SHP77 (cell line): ENCODE results near the gene ANG.

Experiments used
- DNase-seq, 2 experiments: peaks; one replicate each; lab custom pipeline; 2025; lab: John Stamatoyannopoulos, UW

The ANG gene

DNA sequence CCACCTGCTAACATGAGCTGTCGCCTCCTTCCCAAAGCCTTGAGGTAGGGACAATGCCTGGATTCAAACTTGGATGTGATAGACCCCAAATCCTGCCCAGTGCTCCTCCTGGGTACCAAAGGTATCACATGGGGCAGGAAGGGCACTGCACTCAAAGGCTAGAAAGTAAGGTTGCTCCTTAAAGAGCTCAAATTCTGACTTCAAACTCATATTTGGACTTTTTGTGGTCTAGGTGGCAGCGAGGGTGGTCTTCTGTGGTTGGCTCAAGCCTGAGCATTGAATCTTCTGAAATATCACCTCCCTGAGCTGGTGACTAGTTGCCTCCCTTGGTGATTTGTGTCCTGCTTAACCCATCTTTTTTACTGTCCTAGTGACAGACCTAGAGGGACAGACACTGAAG, 12.5 kb upstream of the ANG start:
- no peak for DNase-seq

DNA sequence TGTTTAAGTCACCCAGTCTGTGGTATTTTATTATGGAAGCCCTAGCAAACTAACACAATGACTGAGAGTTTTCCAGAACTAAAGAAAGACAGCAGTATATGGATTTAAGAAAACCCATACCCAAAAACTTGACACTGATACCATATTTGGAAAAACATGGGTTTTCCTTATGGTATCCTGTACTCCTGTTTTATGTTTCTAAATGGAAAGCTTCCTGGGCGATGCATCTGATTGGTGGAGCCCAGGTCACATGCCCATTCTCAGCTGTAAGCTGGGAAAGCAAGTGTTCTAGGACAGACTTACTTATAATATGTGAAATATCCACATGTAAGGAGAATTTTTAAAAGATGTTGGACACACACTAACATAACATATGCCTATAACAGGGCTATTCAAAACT, 8.7 kb upstream of the ANG start:
- DNase-seq, result peak; percentile 35 to 77

DNA sequence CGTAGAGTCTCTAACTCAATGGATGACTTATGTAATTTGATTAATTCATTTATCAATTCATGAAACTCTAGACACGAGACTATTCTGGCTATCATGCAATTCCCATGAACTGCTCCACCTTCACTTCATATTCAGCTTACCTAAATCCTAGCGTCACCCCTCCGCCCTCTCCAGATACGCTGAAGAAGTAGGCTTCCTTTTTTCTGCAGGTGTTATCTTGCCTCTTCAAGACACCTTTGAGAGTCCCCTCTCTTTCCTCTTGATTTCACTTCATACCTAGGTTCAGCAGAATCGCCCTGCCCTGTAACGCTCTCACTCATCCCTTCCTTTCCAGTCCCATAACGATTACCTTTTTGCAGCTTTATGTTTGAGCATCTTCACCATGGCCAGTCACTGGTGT, 8.2 kb upstream of the ANG start:
- DNase-seq, result no peak

DNA sequence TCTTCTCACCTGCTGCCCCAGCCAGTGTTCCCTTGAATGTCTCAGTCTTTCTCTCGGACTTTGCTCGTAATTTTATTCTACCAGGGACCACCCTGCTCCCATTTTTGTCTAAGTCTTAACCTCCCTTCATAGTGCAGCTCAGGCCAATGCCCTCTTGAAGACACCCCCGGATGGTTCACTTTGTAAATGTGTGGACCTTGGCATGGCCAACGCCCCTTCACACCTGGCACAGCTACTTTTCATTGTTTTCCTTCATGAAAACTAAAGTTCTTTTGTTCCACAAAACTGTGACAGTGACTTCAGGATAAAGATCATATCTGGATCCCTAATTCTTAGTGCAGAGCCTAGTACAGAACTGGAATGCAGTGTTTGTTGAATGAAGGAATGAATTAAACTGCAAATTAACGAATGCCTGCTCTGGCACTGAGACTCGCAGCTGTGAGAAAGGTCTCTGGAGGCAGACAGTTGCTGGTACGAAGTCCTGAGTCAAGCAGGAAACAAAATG, 7.7 kb upstream of the ANG start:
- DNase-seq, result no peak

DNA sequence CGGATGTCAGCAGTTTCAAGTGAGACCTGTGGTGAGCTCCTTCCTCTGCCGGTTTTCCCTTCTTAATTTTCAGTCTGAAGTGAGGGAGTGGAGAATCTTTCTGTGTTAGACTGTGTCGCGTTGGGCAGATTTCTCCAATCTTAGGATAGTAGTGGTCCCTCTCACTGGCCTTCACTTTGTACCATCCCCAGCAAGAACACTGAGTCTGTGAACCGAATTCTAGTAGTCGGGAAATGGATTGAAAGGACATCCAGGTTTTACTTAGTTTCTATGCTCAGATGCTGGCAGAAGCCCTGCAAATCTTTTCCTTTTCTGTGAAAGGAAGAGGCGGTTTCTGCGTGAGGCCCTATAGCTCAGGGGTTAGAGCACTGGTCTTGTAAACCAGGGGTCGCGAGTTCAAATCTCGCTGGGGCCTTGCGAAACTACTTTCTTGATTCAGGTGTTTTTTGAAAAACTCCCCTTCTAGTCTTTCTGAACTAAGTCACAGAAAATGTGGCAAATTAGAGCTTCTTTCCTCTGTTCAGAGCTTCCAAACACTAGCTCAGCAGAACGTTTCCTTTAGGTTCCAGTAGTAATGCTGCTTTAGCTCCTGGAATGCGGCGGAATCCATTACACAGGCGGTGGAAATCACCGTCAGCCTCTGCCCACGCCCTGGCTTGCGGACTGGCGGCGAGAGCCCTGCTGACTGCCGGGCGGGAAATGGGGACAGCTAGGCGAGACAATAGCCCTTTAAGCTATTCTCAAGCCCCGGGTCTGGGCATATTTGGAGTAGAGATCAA, 7.0 kb upstream of the ANG start:
- peak; percentile 70 to 87 for DNase-seq

DNA sequence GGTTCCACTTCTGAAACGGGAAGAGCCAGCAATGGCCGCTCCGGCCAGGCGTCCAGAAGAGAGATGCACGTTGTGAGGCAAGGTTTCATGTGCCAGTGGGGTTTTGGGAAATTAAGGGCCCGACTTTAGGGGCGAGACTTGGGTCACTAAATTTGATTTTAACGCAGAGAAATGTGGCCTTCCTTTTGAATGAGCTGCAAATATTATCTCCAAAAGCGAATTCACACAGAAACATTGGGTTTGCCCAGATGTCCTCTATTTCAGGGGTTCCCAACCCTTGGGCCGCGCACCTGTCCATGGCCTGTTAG, 6.5 kb upstream of the ANG start:
- DNase-seq, result no peak

DNA sequence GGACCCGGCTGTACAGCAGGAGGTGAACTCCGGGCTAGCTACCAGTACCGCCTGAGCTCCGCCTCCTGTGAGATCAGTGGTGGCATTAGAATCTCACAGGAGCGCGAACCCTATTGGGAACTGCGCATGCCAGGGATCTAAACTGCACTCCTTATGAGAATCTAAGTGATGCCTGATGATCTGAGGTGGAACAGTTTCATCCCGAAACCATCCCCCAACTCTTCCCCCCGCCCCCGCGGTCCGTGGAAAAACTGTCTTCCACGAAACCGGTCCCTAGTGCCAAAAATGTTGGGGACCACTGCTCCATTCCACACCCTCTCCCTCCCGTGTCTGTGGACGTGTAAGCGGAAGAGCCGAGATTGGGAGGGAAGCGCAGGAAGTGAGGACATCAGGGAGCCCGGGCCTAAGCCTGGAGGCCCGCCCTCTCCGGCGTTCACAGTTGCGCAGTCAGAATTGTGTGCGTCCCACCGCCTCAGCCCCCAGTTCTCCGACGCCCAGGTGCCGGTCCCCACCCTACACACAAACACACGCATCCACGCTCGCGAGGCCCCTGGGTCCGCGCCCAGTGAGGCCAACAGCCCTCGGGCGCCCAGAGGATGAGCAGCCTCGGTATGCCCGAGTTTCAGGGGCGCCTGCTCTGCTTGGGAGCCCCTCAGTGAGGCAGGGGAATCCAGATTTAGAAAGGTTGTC, 6.0 kb upstream of the ANG start:
- DNase-seq, result peak; percentile 93 to 94

DNA sequence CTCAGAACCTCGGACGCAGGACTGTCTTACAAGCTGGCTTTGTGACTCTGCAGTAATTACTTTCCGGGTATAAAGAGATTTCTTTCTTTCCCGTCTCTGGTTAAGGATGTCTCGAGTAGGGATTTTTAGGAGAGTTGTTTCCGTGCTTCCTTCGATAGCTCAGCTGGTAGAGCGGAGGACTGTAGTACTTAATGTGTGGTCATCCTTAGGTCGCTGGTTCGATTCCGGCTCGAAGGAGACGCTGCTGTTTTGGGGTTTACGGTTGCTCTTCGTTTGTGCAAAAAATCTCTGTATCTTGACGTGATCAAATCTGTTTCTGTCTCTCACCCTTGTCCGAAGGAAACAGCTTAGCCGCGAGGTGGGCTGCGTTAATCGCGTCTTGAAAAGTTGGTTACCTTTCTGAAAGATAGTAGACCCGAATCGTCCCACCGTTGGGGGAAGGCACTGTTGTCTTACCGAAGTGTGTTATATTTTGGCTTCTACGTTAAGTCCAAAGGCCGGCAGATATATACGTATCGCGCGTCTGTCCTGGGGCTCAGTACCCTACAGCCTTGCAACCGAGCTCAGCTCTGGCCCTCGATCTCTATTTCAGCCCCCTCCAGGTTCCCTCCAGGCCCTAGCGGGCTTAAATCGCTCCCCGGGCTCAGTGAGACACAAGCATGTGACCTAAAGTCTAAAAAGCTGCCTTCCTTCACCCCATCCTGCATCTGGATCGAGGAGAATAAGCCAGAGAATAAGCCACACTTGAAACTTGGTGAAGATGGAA, 5.3 kb upstream of the ANG start:
- DNase-seq, result peak; percentile 80 to 93

DNA sequence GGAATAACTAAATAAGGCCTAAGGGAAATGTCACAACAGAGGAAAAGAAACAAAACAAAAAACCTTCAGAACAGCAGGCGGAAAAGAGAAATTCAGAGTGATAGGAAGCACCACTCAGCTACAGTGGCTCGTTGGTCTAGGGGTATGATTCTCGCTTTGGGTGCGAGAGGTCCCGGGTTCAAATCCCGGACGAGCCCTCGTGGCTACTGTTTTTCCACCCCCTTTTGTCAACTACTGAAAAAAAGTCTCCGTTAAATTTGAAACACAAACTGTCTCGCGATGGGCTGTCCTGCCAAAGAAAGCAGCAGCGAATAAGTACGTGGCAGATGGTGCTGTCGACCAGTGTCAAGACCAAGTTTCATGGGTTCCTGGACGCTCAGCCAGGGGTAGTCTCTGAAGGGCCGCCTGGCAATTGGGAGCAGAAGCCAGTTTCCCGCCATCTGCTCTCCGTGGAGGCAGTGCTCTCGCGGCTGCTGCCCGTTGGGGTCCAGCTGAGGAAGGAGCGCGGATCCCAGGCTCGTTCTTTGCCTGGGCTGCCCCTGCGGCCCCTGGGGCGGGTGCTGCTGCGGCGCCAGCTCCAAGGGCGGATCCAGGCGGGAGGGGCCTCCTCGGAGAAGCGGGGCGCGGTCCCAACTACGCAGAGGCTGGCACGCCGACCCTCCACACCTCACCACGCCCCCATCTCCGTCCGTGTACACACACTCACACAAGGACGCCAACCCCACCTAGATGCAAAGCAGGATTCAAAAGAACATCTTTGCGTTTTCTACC, 4.5 kb upstream of the ANG start, which contains the start of gene RNASE4:
TSS of gene RNASE4 (plus strand) at position 670 of the 771 bp plus-strand sequence. CDS start 14,812 bp downstream, outside the sequence.
- DNase-seq, result peak; percentile 78 to 88

DNA sequence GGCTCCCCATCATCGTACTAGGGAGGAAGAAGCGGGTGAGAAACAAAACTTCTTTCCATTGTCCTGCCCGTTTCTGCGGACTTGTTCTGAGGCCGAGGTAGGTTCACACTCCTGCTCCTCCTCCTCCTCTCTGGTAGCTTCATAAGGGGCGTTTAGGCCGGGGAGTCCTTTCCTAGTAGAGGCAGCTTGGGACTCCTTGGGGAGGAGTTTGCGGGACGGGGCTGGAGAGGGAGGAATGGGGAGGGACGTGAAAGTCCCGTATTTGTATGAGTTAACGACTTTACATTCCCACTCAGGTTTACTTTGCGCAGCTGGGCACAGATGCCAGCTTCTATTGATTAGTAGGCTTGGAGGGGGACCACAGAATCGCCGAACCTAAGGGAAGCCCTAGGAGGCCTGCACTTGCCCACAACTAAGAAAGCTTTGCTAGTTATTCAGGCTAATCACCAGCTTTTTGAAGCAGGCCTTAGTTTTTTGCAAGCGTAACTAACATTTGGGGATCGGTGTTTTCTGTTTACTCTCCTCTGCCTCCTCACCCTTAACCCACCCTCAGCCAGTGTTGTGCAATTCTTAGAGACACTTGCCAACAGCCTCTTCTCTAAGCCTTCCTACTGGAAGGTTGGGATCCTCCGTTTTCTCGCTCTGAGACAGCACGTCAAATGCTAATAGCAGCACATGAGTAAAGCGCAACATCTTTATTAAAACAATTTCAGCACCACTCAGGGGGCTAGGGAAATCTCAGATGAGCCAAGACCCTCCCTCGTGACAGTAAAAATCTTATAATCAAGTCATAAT, 3.7 kb upstream of the ANG start:
- DNase-seq, result peak; percentile 44 to 48

DNA sequence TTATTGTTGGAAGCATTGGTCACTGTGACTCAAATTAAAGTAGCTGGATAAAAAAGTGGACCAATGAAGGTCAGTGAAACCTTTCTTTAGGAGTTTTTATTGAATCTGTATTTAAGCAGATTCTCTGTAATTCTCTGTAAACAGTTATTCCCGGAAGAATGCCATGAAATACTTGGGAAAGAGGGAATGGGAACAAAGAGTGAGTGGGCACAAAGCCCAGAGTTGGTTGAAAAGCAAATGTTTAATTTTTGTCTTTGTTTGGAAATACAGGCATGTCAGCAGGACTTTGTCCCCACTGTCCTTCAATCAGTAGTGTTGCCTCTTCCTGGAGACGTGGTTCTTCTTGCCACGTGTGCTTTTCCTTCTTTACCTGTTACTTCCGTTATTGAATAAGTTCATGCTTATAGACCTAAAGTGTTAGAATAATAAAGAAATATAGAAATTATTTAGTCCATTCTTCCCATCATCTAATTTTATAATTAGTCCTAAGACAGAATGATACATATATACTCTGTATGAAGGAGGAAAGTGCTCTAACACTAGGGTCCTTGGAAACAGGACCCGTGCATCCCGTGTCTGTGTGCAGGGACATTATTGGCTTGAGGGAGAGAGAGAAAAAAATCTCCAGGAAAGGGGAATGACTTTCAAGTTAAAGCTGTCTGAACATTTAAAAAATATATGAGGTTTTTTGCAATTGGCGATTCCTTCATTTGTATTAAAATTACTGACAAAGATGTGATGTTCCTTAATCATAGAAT, 2.0 kb upstream of the ANG start:
- DNase-seq, result peak in 1 of 2 experiments; percentile 11

DNA sequence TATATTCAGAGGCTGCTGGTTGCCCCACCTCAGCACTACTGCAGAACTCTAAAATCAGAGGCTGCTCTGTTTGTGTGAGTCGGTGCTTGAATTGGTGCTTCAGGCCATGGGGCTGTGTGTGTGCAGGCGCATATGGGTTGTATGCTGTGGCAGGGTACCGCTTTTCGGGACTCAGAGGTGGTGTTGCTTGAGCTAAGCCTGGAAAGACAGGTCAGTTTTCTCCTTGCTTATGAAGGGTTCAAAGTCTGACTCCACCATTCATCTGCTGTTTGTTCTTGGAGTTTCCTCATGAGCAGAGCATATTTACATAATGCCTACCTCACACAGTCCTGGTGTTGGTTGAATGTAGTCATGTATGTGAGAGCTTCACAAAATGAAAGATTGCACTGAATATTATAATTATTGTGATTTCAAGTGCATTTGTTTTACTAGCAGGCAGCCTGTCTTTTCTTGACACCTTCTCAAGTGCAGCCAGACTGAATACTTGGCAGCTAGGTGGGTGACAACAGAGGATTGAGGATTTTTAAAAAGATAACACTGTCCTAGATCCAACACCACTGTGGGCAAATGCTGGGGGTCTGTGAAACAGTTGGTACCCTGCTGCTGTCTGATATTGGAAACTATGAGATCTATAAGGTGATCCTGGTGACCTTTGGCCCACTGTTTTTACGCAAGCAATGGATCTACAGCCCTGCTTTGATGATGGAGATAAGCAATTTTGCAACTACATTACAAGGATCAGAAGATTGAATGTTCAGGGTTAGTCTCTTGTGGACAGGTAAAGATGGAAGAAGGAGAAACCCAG, 1.0 kb upstream of the ANG start:
- peak in 1 of 2 experiments; percentile 19 for DNase-seq

DNA sequence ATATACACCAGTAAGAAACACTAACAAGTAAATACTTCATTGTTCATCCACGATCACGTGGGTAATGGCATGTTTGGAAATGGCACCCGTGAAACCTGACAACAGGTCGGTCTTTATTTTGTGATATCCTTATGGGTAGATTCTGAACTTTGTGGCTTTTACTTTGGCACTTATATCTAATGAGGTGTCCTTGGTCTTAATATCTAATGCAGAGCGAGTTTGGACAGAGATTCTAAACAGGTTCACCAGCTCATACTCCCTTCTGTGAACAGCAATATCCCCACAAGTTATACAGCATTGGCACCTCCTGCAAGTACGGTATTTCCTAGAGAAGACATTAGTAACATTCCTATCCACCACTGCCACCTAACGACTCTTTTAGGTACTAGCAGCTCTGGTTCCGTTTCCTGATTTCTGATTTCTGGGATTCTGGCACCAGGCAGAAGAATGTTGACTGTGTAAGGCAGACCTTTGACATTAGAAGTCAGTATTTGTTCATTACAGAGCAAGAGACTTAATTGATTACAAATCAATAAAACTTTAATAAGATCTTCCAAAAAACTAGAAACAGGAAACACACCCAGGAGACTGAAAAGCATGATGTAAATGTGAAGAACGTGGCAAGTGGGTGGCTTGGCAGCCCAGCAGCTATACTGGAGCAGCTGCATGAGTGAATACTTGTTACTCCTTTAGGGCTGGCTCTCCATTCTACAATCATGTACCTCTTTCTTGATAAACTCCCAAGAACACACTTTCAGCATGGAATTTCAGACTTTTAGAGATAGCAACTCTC, 2.5 kb downstream of the ANG start:
- DNase-seq, result peak; percentile 80 to 89

DNA sequence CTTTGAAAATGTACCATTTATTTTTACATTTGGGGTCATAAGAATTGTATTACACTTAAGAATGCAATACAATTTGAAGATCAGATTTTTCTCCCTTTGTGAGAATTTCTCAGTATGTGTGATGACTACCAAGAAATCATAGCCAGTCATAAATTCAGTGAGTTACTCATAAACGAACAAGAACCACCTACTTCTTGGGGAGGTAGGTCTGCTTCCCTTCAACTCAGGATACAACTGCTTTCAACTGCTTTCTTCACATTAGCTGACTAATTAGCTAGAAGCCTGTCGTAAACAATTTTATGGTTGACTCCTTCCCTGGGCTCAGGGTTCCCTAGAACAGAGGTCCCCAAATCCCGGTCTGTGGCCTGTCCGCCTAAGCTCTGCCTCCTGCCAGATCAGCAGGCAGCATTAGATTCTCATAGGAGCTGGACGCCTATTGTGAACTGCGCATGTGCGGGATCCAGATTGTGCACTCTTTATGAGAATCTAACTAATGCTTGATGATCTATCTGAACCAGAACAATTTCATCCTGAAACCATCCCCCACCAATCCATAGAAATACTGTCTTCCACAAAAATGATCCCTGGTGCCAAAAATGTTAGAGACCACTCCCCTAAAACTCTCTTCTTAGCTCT, 3.7 kb downstream of the ANG start:
- no peak for DNase-seq

DNA sequence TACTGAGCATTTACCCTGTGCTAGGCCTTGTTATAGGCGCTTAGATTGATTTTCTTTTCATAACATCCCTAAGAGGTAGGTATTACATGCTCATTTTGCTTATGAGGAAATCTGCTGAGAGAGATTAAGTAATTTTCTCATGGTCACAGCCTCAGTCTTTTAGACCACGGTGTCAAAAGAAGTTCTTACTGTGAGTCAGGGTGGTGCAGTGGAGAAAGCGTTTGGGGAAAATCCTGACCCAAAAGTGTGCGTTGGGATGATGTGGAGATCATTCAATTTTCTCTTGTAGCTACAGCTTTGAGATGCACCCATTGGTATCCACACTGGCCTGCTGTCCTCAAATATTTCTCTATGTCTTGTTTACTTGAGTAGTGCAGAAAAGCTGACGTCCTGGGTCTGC, 8.2 kb downstream of the ANG start:
- DNase-seq, result no peak

DNA sequence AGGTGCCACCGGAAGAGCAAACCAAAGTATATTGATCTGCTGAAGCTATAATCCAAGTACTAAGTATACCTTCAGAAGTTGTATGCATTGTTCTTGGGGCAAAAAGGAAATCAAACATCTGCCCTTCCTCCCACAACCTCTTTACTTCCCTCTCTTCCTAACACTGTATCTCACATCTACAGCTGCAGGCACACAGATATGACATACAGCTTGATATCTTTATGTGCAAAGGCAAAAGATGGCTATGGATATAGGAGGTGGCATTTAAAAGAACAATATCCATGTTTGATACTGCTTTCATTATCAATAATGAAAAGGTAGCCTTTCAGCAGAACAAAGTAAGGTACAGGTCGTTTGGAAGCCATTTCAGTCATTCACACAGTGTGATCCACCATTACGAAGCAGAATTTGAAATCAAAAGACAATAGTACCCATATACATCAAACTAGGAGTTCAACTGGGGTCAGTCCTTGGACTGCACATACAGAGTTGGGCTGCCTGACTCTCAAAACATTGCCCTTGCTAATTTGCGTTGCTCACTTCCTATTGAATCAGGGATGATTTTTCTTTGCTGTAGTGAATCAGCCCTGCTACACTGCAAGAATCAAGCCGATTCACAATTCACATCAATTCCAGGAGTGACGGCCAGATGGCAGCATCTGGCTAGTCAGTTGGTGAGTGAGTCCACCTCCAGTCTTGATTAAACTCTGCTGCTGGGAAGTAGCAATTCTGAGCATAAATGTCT, 8.9 kb downstream of the ANG start:
- DNase-seq, result peak; percentile 65 to 78

DNA sequence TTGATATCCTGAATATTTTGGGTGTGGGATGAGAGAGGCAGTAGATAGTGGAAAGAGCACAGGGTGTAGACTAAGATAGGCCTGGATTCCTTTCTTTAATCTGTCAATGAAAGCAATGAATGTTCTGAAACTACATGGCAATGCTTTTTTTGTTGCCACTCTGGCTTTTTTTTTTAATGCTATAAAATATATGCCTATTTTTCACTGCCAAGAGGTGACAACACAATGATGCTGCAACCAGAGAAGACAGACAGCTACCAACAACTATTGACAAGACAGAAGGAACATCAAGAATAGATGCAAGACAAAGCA, 9.4 kb downstream of the ANG start:
- DNase-seq, result no peak

DNA sequence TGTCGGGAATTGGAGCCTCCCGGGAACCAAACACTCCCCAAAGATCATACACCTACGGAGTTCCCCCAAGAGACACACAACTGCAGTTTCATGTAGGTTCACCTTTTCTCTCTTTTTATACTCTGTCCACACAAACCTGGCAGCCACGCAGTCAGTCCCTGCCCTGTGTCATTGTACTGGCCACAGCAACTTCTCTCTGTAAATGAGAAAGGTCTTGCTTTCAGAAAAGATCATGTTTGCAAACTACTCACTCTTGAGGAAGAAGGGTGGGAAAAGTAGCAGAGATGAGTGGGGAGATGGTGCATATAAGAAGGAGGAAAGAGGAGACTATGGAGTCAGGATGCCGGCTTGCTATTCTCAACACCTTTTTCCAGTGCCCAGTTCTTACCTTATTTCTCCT, 10.4 kb downstream of the ANG start:
- no peak for DNase-seq
